Measurements from ENCODE around the gene ACVR1.

The ACVR1 gene

GRCh38 chr2:157769856-157770255, 106.3 kb downstream of the ACVR1 start:
- H3K4me2 ChIP-seq (ENCODE audit: low read length), result no peak overlapping the region
- no peaks in the 10 kb centered on the region for H3K9me2 ChIP-seq (replicated peaks; ENCODE audit: control insufficient read depth, low read length)
- H3K9me3 ChIP-seq (ENCODE audit: control insufficient read depth, insufficient read depth, low read length), result no peaks in the 10 kb centered on the region
- H3K4me1 ChIP-seq (ENCODE audit: control insufficient read depth, low read length), result no peaks in the 10 kb centered on the region
- H3F3A ChIP-seq (ENCODE audit: control insufficient read depth, insufficient read depth), result no peaks in the 10 kb centered on the region
- TF ChIP-seq CTCF (IDR thresholded peaks at IDR 0.05; ENCODE audit: low read depth, low read length, poor library complexity, severe bottlenecking), result no peak
- H3K79me2 ChIP-seq (ENCODE audit: control insufficient read depth, low read length), result no peaks in the 10 kb centered on the region
- no peaks in the 10 kb centered on the region for H3K27me3 ChIP-seq (ENCODE audit: control insufficient read depth, low read length)
- no peaks in the 10 kb centered on the region for H4K20me1 ChIP-seq (ENCODE audit: control insufficient read depth, insufficient read depth, low read depth, low read length)
- no peak overlapping the region for H3K4me3 ChIP-seq (ENCODE audit: low read length)
- H3K27ac ChIP-seq (ENCODE audit: low read depth, low read length), result no peak overlapping the region
- H3K36me3 ChIP-seq (ENCODE audit: control insufficient read depth, low read length), result no peaks in the 10 kb centered on the region; the same call in 1 of the 2 replicates

DNA sequence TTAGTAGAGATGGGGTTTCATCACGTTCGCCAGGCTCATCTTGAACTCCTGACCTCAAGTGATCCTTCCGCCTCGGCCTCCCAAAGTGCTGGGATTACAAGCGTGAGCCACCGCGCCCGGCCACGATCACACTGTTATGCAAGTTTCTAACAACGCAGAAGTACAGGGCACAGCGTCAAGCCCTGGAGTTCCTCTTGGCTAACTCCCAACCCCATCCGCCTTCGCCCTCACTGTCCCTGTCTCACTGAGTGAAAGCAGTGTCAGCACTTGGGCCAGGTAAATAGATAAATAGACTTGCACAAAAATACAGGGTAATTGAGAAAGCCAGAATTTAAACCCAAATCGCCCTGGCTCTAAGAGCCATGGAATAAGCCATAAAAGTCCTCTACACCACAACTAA, 111.7 kb downstream of the ACVR1 start:
- no peaks in the 10 kb centered on the region for H3F3A ChIP-seq (ENCODE audit: control insufficient read depth, insufficient read depth)
- H3K4me1 ChIP-seq (ENCODE audit: control insufficient read depth, low read length), result no peaks in the 10 kb centered on the region
- H3K27ac ChIP-seq (ENCODE audit: low read depth, low read length), result no peak overlapping the region
- H3K4me3 ChIP-seq (ENCODE audit: low read length), result no peak overlapping the region
- no peaks in the 10 kb centered on the region for H3K27me3 ChIP-seq (ENCODE audit: control insufficient read depth, low read length)
- no peaks in the 10 kb centered on the region for H3K9me2 ChIP-seq (replicated peaks; ENCODE audit: control insufficient read depth, low read length)
- H3K4me2 ChIP-seq (ENCODE audit: low read length), result no peak overlapping the region
- H4K20me1 ChIP-seq (ENCODE audit: control insufficient read depth, insufficient read depth, low read depth, low read length), result no peaks in the 10 kb centered on the region
- no peaks in the 10 kb centered on the region for H3K79me2 ChIP-seq (ENCODE audit: control insufficient read depth, low read length)
- H3K36me3 ChIP-seq (ENCODE audit: control insufficient read depth, low read length), result no peaks in the 10 kb centered on the region; the same call in 1 of the 2 replicates
- no peak for TF ChIP-seq EZH2phosphoT487 (IDR thresholded peaks at IDR 0.05; ENCODE audit: borderline replicate concordance, low read length)
- TF ChIP-seq CTCF (IDR thresholded peaks at IDR 0.05; ENCODE audit: low read depth, low read length, poor library complexity, severe bottlenecking), result no peak
- no peaks in the 10 kb centered on the region for H3K9me3 ChIP-seq (ENCODE audit: control insufficient read depth, insufficient read depth, low read length)

- H4K20me1 ChIP-seq (ENCODE audit: control insufficient read depth, insufficient read depth, low read depth, low read length), result no peaks in the 10 kb centered on the region
- H3K4me2 ChIP-seq (ENCODE audit: low read length), result no peak overlapping the region
- no peaks in the 10 kb centered on the region for H3K79me2 ChIP-seq (ENCODE audit: control insufficient read depth, low read length)
- no peak overlapping the region for H3K27ac ChIP-seq (ENCODE audit: low read depth, low read length)
- H3K27me3 ChIP-seq (ENCODE audit: control insufficient read depth, low read length), result no peaks in the 10 kb centered on the region
- H3F3A ChIP-seq (ENCODE audit: control insufficient read depth, insufficient read depth), result no peaks in the 10 kb centered on the region
- H3K4me3 ChIP-seq (ENCODE audit: low read length), result no peak overlapping the region
- H3K9me2 ChIP-seq (replicated peaks; ENCODE audit: control insufficient read depth, low read length), result no peaks in the 10 kb centered on the region
- no peaks in the 10 kb centered on the region for H3K9me3 ChIP-seq (ENCODE audit: control insufficient read depth, insufficient read depth, low read length)
- no peak for TF ChIP-seq EZH2phosphoT487 (IDR thresholded peaks at IDR 0.05; ENCODE audit: borderline replicate concordance, low read length)
- no peak for TF ChIP-seq CTCF (IDR thresholded peaks at IDR 0.05; ENCODE audit: low read depth, low read length, poor library complexity, severe bottlenecking)
- H3K36me3 ChIP-seq (ENCODE audit: control insufficient read depth, low read length), result no peaks in the 10 kb centered on the region; the same call in 1 of the 2 replicates
- no peaks in the 10 kb centered on the region for H3K4me1 ChIP-seq (ENCODE audit: control insufficient read depth, low read length)
Observed at GRCh38 chr2:157761520-157761919, 114.6 kb downstream of the ACVR1 start.

DNA sequence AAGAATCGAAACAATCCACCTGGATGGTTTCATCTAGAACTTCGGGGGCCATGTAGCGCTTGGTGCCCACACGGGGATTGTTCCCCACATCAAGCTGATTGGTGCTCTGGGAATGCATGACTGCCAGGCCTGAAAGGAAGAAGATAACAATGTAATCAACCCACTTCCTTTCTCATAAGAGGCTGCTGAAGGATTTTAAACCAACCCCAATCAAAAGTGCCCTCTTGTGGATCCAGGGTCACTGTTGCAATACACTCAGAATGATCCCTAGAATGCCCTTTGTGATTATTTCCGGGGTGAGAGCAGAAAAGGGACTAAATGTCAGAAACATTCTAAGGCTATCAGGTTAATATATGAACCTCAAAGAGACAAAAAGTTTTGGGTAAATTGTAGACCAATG, 115.2 kb downstream of the ACVR1 start:
- H4K20me1 ChIP-seq (ENCODE audit: control insufficient read depth, insufficient read depth, low read depth, low read length), result no peaks in the 10 kb centered on the region
- H3K4me1 ChIP-seq (ENCODE audit: control insufficient read depth, low read length), result no peaks in the 10 kb centered on the region
- peak; percentile 20 for TF ChIP-seq CTCF (IDR thresholded peaks at IDR 0.05; ENCODE audit: low read depth, low read length, poor library complexity, severe bottlenecking)
- TF ChIP-seq EZH2phosphoT487 (IDR thresholded peaks at IDR 0.05; ENCODE audit: borderline replicate concordance, low read length), result no peak
- no peaks in the 10 kb centered on the region for H3K79me2 ChIP-seq (ENCODE audit: control insufficient read depth, low read length)
- H3K4me2 ChIP-seq (ENCODE audit: low read length), result no peak overlapping the region
- no peak overlapping the region for H3K27ac ChIP-seq (ENCODE audit: low read depth, low read length)
- no peaks in the 10 kb centered on the region; the same call in 1 of the 2 replicates for H3K36me3 ChIP-seq (ENCODE audit: control insufficient read depth, low read length)
- H3F3A ChIP-seq (ENCODE audit: control insufficient read depth, insufficient read depth), result no peaks in the 10 kb centered on the region
- no peaks in the 10 kb centered on the region for H3K9me3 ChIP-seq (ENCODE audit: control insufficient read depth, insufficient read depth, low read length)
- no peaks in the 10 kb centered on the region for H3K27me3 ChIP-seq (ENCODE audit: control insufficient read depth, low read length)
- H3K4me3 ChIP-seq (ENCODE audit: low read length), result no peak overlapping the region
- no peaks in the 10 kb centered on the region for H3K9me2 ChIP-seq (replicated peaks; ENCODE audit: control insufficient read depth, low read length)
